Chondrocyte (in vitro differentiated cells): ENCODE results near the gene TSPAN5. TPM values are rescaled to one million over a fixed set of nuclear protein-coding genes. Genes with fewer than 3 reads are reported as not detected.

Experiments used
- DNase-seq: peaks from one replicate; pipeline ENCODE4 v3.0.0; 2021; ENCODE audit warnings: mixed read lengths, low spot score
- H3K27ac Mint-ChIP-seq: one replicate; pipeline ENCODE4 v1.8.0; 2021; ENCODE audit warnings: mild to moderate bottlenecking, moderate library complexity, mixed read lengths; ENCODE audit not compliant: unreplicated experiment
- H3K27me3 Mint-ChIP-seq: 2 replicates; pipeline ENCODE4 v1.8.0; 2021; ENCODE audit warnings: low read depth, mixed read lengths
- H3K36me3 Mint-ChIP-seq: 2 replicates; pipeline ENCODE4 v1.8.0; 2021; ENCODE audit warnings: low read depth, mixed read lengths
- H3K4me1 Mint-ChIP-seq: 2 replicates; pipeline ENCODE4 v1.8.0; 2021; ENCODE audit warnings: low read depth, mild to moderate bottlenecking, mixed read lengths
- H3K4me3 Mint-ChIP-seq: one replicate; pipeline ENCODE4 v1.8.0; 2021; ENCODE audit warnings: mild to moderate bottlenecking, moderate library complexity, mixed read lengths; ENCODE audit not compliant: unreplicated experiment
- H3K9me3 Mint-ChIP-seq: 2 replicates; pipeline ENCODE4 v1.8.0; 2021; ENCODE audit warnings: low read depth, mixed read lengths
- total RNA-seq: library from RNA; stranded (reverse); gene quantifications from 3 replicates; pipeline ENCODE4 v1.2.1, GENCODE V29; 2021
- TF ChIP-seq, protein P1 (sequence below): fragments of 200-600 bp; sonication (generic); IDR thresholded peaks from 2 replicates; pipeline ENCODE4 v1.5.0; 2021; ENCODE audit warnings: antibody characterized with exemption, mild to moderate bottlenecking, moderate library complexity

TSPAN5 gene
- total RNA-seq, 1 donor from 2014 or later, result 55.5 TPM

GRCh38 chr4:98673288-98673644, 14.9 kb upstream of the TSPAN5 start:
- H3K4me3 Mint-ChIP-seq, result no peak overlapping the region
- no peak for DNase-seq
- TF ChIP-seq, protein P1, sequence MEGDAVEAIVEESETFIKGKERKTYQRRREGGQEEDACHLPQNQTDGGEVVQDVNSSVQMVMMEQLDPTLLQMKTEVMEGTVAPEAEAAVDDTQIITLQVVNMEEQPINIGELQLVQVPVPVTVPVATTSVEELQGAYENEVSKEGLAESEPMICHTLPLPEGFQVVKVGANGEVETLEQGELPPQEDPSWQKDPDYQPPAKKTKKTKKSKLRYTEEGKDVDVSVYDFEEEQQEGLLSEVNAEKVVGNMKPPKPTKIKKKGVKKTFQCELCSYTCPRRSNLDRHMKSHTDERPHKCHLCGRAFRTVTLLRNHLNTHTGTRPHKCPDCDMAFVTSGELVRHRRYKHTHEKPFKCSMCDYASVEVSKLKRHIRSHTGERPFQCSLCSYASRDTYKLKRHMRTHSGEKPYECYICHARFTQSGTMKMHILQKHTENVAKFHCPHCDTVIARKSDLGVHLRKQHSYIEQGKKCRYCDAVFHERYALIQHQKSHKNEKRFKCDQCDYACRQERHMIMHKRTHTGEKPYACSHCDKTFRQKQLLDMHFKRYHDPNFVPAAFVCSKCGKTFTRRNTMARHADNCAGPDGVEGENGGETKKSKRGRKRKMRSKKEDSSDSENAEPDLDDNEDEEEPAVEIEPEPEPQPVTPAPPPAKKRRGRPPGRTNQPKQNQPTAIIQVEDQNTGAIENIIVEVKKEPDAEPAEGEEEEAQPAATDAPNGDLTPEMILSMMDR, result no peak
- no peaks in the 10 kb centered on the region for H3K4me1 Mint-ChIP-seq
- no peaks in the 10 kb centered on the region for H3K36me3 Mint-ChIP-seq
- H3K27me3 Mint-ChIP-seq, result no peaks in the 10 kb centered on the region
- no peaks in the 10 kb centered on the region for H3K9me3 Mint-ChIP-seq
- H3K27ac Mint-ChIP-seq, result no peak overlapping the region

DNA sequence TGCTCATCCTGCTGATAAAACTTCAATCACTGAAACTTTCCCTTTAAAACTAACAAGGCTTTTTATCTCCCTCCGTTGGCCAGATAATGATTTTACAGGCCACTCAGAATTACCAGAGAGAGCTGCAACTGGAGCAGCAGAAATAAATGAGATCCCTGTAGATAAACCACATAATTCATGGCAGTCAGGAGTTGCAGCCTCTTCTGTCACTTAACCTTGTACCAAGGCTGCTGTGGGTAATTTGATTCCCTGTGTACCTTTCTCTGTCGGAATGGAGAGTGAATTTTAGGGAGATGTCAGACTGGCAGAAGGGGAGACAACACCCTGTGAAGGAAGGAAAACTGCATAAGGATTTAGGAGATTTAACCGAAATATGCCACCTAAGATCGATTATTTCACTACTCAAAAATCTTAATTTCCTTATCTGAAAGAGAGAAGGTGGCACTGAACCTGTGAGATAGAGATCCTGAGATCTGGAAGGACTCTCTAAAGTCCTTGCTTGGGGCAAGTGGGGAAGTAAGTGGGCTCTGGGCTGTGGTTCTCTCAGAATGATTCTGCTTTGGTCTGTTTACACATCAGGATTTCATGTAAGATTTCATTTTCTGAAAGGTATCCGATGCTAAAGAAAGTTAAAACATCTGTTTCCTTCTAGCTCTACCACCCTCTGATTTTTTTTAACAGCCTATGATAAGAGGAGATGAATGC, 14.3 kb upstream of the TSPAN5 start:
- H3K27me3 Mint-ChIP-seq, result no peaks in the 10 kb centered on the region
- H3K4me1 Mint-ChIP-seq, result no peaks in the 10 kb centered on the region
- no peak overlapping the region for H3K4me3 Mint-ChIP-seq
- DNase-seq, result no peak
- TF ChIP-seq, protein P1, result peak; percentile 43
- no peaks in the 10 kb centered on the region for H3K9me3 Mint-ChIP-seq
- no peak overlapping the region for H3K27ac Mint-ChIP-seq
- no peaks in the 10 kb centered on the region for H3K36me3 Mint-ChIP-seq

- Mint-ChIP-seq H3K4me3 (no peak overlapping the region), H3K27ac (no peak overlapping the region)
Observed at GRCh38 chr4:98671131-98671530, 12.7 kb upstream of the TSPAN5 start.

DNA sequence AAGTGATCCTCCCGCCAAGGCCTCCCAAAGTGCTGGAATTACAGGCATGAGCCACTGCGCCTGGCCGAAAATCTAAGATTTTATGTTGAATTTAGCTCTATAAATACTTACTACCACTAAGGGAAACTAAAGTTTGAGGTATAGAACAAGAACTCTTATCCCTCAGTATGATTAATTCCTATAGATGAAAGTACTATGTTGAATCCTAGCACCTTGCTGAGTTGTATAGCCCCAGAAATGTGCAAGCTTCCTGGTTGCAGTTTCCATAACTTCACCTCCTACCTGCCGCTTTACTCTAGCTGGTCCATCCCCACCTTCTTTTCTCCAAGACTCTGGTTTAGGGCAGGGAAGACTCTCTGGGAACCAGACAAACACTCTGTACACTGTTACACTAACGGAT, 11.8 kb upstream of the TSPAN5 start:
- Mint-ChIP-seq H3K27ac (no peak overlapping the region), H3K4me3 (no peak overlapping the region), H3K27me3 (no peaks in the 10 kb centered on the region), H3K9me3 (no peaks in the 10 kb centered on the region), H3K36me3 (no peaks in the 10 kb centered on the region), H3K4me1 (no peaks in the 10 kb centered on the region)
- no peak for DNase-seq
- TF ChIP-seq, protein P1, result no peak

More at GRCh38 chr4:98671131-98671530, 12.7 kb upstream of the TSPAN5 start:
- no peaks in the 10 kb centered on the region for H3K9me3 Mint-ChIP-seq
- TF ChIP-seq, protein P1, result no peak
- no peaks in the 10 kb centered on the region for H3K4me1 Mint-ChIP-seq
- H3K36me3 Mint-ChIP-seq, result no peaks in the 10 kb centered on the region
- DNase-seq, result no peak
- H3K27me3 Mint-ChIP-seq, result no peaks in the 10 kb centered on the region

DNA sequence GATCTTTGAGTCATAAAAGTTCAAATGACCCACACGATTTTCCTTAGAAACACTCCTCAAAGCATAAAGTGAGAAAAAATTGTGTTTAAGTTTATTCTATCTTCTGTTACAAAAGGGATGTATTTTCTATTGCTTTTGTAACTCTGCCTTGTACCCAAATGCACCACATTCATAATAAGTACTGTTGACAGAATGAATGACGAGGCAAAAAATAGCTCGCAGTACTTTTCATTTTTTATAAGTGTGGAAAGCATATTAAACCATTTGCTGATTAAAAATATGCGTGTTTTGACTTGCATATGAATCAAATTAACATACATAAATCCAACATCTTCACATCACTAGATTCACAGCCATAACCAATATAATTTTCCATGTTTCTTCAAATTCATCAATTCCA, 11.2 kb upstream of the TSPAN5 start:
- no peaks in the 10 kb centered on the region for H3K4me1 Mint-ChIP-seq
- TF ChIP-seq, protein P1, result no peak
- no peaks in the 10 kb centered on the region for H3K36me3 Mint-ChIP-seq
- no peak overlapping the region for H3K4me3 Mint-ChIP-seq
- no peak for DNase-seq
- no peaks in the 10 kb centered on the region for H3K27me3 Mint-ChIP-seq
- no peak overlapping the region for H3K27ac Mint-ChIP-seq
- H3K9me3 Mint-ChIP-seq, result no peaks in the 10 kb centered on the region
